ENCODE results near the gene PLEKHF1.
"Not testable (repeated sequence)": the region's sequence is repeated elsewhere in the genome, so short reads cannot be mapped to it uniquely, and the experiment has no call there.

The PLEKHF1 gene

GRCh38 chr19:29704562-29705558, 39.6 kb downstream of the PLEKHF1 start:
- no peak for DNase-seq

GRCh38 chr19:29705706-29706105, 40.4 kb downstream of the PLEKHF1 start:
- no peak for DNase-seq

DNA sequence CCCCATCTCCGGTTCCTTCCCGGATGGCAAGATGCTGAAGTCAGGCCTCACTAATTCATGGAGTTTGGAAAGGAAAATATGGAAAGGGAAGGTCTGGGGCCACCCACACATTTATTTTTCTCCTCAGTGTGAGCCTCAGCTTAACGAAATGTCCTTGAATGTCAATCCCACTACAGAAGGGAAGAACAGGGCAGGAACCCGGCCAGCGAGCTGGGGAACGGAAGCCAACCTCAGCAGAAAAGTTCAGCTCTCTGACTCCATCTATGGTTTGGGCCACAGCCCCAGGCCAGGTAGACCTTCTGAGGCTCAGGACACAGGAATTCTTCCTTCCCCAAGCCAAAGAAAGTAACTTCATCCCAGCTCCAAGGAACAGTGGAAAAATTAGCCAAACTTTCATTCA, 41.4 kb downstream of the PLEKHF1 start:
- no peak for DNase-seq

DNA sequence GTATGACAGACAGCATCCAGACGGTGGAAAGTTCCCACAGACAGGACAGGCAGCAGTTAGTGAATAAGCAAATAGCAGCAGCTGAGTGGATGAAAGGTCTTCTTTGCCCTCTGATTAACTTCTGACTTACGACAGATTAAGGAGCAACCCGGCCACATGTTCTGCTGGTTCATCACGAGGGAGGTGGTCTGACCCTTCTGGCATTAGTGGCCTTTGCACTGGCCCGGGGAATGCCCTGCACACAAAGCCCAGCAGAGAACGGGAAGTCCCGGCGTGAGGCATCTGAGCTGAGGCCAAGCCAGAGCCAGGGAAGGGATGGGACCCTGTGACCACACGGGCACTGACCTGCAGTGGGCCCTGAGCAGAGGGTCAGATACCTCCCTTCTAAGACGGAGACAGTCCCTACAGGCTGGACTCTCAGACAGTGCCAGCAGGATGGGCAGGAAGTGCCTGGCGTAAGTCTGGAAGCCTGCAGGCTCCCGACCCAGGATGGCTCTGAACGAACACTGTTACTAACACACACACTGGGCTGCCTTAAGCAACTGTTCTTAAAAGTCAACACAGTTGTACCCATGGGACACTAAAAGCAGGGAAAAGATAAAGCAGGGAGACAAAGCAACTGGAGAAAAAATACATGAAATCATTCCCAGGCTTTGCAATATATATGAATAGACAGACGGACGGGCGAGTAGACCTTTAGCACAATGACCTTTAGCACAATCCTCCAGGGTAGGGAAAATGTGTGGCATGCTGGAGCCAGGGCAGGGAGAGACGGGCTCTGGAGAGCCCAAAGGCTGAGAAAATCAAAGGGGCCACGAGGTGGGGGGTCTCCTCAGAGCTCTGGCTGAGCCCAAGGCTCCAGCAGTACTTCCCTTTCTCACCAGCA, 43.5 kb downstream of the PLEKHF1 start:
- DNase-seq = no peak

DNA sequence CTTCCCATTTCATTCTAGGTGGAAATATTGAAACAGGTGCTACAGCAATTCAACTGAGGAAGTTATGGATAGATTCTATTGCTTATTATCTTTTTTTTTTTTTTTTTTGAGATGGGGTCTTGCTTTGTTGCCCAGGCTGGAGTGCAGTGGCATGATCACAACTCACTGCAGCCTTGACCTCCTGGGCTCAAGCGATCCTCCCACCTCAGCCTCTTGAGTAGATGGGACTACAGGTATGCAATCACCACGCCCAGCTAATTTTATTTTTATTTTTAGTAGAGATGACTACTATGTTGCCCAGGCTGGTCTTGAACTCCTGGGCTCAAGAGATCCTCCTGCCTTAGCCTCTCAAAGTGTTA, 44.2 kb downstream of the PLEKHF1 start:
- not testable (repeated sequence) for DNase-seq

DNA sequence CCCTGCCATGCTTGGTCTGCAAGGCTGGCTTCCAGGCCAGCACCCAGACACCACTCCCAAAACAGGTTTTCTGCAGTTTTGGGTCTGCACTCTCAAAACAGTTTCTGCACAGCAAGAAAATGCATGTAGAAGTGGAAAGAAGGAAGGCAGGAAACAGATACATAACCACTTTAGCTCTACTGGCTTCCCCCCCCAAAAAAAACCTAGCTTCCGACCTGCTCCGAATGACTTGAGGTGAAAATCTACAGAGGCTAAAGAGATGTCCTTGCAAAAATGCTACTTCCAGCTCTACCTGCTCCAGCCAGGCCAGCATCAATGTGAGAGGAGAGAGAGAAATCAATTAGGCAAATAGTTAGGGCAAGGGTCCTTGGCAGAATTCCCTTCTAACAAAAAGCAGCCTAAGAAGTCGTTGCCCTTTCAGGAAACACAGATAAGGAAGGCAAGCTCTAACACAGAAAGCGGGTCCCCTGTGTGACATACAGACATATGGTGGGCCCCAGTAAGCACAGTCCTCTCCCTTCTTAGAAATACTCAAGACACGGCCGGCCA, 46.4 kb downstream of the PLEKHF1 start:
- no peak for DNase-seq

- no peak for DNase-seq
Observed at GRCh38 chr19:29712744-29713516, 47.7 kb downstream of the PLEKHF1 start.

DNA sequence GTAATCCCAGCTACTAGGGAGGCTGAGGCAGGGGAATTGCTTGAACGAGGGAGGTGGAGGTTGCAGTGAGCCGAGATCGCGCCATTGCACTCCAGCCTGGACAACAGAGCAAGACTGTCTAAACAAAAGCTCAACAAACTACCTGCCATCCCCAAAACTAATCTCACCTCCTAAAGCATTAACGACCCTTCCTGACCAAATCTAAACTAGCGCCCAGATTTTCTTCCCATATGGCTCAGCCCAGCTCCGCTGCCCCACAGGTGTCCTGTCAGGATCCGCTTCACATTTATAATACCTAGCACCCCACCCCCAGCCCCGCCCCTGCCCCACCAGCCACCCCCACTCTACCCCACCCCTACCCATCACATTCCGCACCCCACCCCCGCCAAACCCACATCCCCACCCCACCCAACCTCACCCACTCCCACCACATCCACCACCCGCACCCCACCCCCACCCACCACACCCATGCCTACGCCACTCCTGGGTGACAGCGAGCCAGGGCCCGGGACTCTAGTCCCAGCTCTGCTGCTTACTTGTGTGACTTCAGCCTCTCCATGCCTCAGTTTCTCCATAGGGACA, 49.2 kb downstream of the PLEKHF1 start:
- DNase-seq = peak; percentile 50

DNA sequence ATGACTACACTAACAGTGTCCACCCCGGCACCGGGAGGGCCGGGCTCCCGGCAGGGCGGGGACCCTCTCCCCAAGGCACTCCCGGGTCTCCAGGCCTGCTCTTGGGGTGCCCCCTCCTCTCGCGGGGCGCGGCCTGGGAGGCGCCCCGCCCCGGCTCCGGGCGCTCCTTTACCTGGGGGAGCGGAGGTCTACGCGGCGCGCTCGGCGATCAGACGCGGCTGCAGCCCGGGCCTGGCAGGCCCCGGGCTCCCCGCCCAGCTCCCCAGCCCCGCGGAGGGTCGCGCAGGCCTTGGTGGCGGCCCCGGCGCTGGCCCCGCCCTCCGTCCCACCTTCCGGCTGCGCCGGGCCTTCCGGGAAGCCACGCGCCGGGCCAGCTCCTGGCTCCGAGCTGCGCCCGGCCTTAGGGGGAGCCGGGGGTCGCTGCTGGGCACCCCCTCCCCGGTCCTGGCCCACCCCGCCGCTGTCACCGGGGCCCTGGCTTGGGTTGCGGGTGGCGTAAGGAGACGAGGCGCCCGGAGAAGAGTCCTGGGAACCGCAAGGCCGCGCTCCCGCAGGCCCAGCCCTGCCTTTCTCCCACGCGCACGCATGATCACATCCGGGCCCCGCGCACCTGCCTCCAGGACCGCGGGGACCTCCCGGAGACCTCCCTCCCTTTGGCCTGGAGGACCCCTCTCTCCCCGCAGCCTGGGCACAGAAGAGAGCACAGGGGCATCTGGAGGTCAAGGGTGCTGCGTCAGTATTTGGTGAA, 49.9 kb downstream of the PLEKHF1 start, which contains the start of gene C19orf12:
Gene C19orf12, minus strand, starts transcription at position 309 of the 748 bp plus-strand sequence. CDS start 6,848 bp downstream, outside the sequence.
- DNase-seq = peak; percentile 49

DNA sequence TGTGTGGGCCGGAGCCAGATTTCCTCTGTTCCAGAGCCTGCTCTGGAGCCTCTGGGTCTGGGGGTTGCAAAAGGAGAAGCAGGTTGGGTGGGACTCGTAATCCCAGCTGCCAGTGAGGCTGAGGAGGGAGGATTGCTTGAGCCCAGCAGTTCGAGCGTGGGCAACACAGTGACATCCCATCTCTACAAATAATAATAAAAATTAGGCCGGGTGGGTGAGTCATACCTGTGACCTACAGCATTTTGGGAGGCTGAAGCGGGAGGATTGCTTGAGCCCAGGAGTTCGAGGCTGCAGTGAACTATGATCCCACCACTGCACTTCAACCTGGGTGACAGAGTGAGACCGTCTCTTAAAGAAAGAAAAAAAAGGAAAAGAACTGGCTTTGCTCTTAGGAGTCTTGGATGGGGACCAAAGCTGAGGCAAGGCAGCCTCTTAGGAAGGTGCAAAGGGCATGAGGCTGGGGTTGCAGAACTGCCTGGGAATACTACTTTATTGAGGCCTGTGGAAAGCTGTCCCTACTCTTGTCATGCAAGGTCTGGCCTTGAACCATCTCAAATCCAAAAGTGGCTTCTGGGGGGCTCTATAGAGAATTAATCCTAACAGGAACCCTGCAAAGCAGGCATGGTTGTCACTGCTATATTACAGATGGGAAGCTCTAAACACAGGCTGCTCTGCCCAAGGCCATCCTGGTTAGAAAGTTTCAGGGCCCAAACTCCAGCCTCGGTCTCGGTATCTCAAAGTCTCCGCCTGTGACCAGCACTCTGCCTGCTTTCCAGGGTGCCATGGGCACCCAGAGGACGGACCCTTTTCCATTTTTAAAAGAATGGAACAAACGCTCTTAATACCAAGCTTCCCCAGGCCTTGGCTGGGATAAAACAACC, 50.7 kb downstream of the PLEKHF1 start:
- DNase-seq = no peak

DNA sequence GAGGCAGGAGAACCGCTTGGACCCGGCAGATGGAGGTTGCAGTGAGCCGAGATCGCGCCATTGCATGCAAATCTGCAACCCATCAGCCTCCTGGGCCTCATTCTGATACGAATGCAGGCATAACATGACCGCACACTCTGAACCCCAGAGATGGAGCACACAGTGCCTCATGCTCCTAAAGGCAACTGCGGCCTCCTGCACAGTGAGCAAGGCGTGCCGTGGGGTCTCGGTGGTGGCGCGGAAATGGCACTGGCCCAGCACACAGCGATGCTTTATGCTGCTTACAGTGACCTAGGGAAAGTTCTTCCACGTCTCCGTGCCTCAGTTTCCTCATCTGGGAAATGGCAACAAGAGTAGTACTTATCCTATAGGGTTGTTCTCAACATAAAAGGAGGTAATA, 51.8 kb downstream of the PLEKHF1 start:
- DNase-seq = no peak

DNA sequence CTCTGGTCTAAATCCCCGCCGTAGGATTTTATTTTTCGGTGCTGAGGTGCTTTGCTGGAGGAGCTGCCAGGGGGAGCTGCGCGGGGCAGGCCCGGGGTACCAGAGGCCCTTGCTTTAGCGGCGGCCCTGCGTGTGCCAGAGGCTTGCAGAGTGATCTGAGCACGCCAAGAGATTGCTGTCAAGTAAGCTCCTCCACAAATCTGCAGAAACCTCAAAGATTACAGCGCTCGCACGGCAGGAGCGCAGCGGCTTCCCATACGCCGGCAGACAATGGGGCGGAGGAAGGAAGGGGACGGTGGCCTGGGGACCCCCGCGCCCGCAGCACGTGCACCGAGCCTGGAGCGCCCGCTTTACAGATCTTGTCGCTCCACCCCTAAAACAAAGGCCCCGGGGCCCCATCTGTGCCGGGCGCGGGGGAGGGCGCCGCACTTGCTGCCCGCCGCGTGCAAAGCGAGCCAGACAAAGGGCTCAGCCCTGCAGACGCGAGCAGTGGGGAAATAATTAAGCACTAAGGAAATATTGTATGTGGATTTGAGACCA, 58.9 kb downstream of the PLEKHF1 start:
- peak; percentile 21 for DNase-seq

GRCh38 chr19:29724746-29725145, 59.5 kb downstream of the PLEKHF1 start:
- no peak for DNase-seq
